Glutamatergic neuron (in vitro differentiated cells): Measurements from ENCODE around the gene SEMA3A. TPM values are rescaled to one million over a fixed set of nuclear protein-coding genes. Genes with fewer than 3 reads are reported as not detected.
A peak's percentile ranks its signal among the peaks of the same experiment; 100 is the strongest.

Experiments used
- DNase-seq: peaks from one replicate; pipeline ENCODE4 v3.0.0; 2022
- H3K27ac Mint-ChIP-seq: one replicate; pipeline ENCODE4 v1.8.0; 2020; ENCODE audit warnings: mild to moderate bottlenecking, mixed read lengths, inconsistent platforms; ENCODE audit not compliant: unreplicated experiment
- H3K27me3 Mint-ChIP-seq: one replicate; pipeline ENCODE4 v1.8.0; 2020; ENCODE audit warnings: mild to moderate bottlenecking, moderate library complexity, mixed read lengths, inconsistent platforms; ENCODE audit not compliant: unreplicated experiment
- H3K36me3 Mint-ChIP-seq: one replicate; pipeline ENCODE4 v1.8.0; 2020; ENCODE audit warnings: mild to moderate bottlenecking, mixed read lengths, inconsistent platforms; ENCODE audit not compliant: unreplicated experiment
- H3K4me1 Mint-ChIP-seq: one replicate; pipeline ENCODE4 v1.8.0; 2020; ENCODE audit warnings: mild to moderate bottlenecking, low read depth, mixed read lengths, inconsistent platforms; ENCODE audit not compliant: unreplicated experiment
- H3K4me3 Mint-ChIP-seq: one replicate; pipeline ENCODE4 v1.8.0; 2020; ENCODE audit warnings: mild to moderate bottlenecking, mixed read lengths, inconsistent platforms; ENCODE audit not compliant: unreplicated experiment
- H3K9me3 Mint-ChIP-seq: one replicate; pipeline ENCODE4 v1.8.0; 2020; ENCODE audit warnings: mild to moderate bottlenecking, moderate library complexity, mixed read lengths, inconsistent platforms; ENCODE audit not compliant: unreplicated experiment
- CTCF ChIP-seq: fragments of 200-600 bp; sonication (generic); IDR thresholded peaks from one replicate; pipeline ENCODE4 v1.5.0; 2021; ENCODE audit not compliant: partially characterized antibody, unreplicated experiment
- total RNA-seq: library from RNA; stranded (reverse); fragmentation: NEBNext Ultra II Directional; extraction: Animal tissue kit (Norgen Biotek cat#: 25700); gene quantifications from one replicate; pipeline ENCODE4 v1.2.1, GENCODE V29; 2021; ENCODE audit not compliant: unreplicated experiment

SEMA3A gene
- total RNA-seq, 1 donor from 2014 or later = 16.3 TPM

GRCh38 chr7:84142726-84143125 is 51.9 kb downstream of the SEMA3A start:
- Mint-ChIP-seq H3K4me3 (no peak overlapping the region), H3K4me1 (peaks cover 24% of the 10 kb centered on the region), H3K9me3 (no peaks in the 10 kb centered on the region), H3K27me3 (peaks cover 3% of the 10 kb centered on the region), H3K36me3 (no peaks in the 10 kb centered on the region), H3K27ac (no peak overlapping the region)
- no peak for TF ChIP-seq CTCF
- DNase-seq = no peak

GRCh38 chr7:84139986-84140729 is 54.4 kb downstream of the SEMA3A start:
- Mint-ChIP-seq H3K36me3 (no peaks in the 10 kb centered on the region), H3K4me1 (peaks cover 14% of the 10 kb centered on the region)

GRCh38 chr7:84138411-84138810 is 56.2 kb downstream of the SEMA3A start:
- no peak overlapping the region for H3K4me3 Mint-ChIP-seq
- H3K27me3 Mint-ChIP-seq = peaks cover 3% of the 10 kb centered on the region
- H3K9me3 Mint-ChIP-seq = no peaks in the 10 kb centered on the region
- no peak for TF ChIP-seq CTCF
- no peak for DNase-seq
- H3K4me1 Mint-ChIP-seq = peaks cover 14% of the 10 kb centered on the region
- H3K27ac Mint-ChIP-seq = peak overlapping the region; percentile 66
- no peaks in the 10 kb centered on the region for H3K36me3 Mint-ChIP-seq

More at GRCh38 chr7:84139986-84140729, 54.4 kb downstream of the SEMA3A start:
- no peak overlapping the region for H3K4me3 Mint-ChIP-seq
- H3K9me3 Mint-ChIP-seq = no peaks in the 10 kb centered on the region
- H3K27ac Mint-ChIP-seq = no peak overlapping the region
- DNase-seq = no peak
- TF ChIP-seq CTCF = no peak
- peaks cover 3% of the 10 kb centered on the region for H3K27me3 Mint-ChIP-seq

- no peak overlapping the region for H3K27ac Mint-ChIP-seq
- no peak for DNase-seq
- H3K4me1 Mint-ChIP-seq = peaks cover 14% of the 10 kb centered on the region
- no peaks in the 10 kb centered on the region for H3K9me3 Mint-ChIP-seq
- peaks cover 1% of the 10 kb centered on the region for H3K27me3 Mint-ChIP-seq
- H3K36me3 Mint-ChIP-seq = no peaks in the 10 kb centered on the region
- H3K4me3 Mint-ChIP-seq = no peak overlapping the region
- TF ChIP-seq CTCF = no peak
Measured at GRCh38 chr7:84137812-84138211, 56.8 kb downstream of the SEMA3A start.

GRCh38 chr7:84136809-84137208 is 57.8 kb downstream of the SEMA3A start:
- no peaks in the 10 kb centered on the region for H3K36me3 Mint-ChIP-seq
- H3K4me1 Mint-ChIP-seq = peaks cover 14% of the 10 kb centered on the region
- H3K27ac Mint-ChIP-seq = no peak overlapping the region
- no peak overlapping the region for H3K4me3 Mint-ChIP-seq
- no peak for TF ChIP-seq CTCF
- DNase-seq = no peak
- H3K27me3 Mint-ChIP-seq = no peaks in the 10 kb centered on the region
- H3K9me3 Mint-ChIP-seq = no peaks in the 10 kb centered on the region
